ENCODE measurements around the gene XXYLT1. TPM values are rescaled to one million over a fixed set of nuclear protein-coding genes. Genes with fewer than 3 reads are reported as not detected.

XXYLT1 gene
- total RNA-seq, 2 experiments from 2014 or later = 17.2 to 19.6 TPM

GRCh38 chr3:195251336-195252065 is 19.5 kb downstream of the XXYLT1 start:
- H2AFZ ChIP-seq (ENCODE audit: low read length) = no peak overlapping the region
- intact Hi-C loops (cut with micrococcal nuclease; ENCODE audit: unreplicated experiment) = no loop called here
- no peak overlapping the region for H3K27ac ChIP-seq (ENCODE audit: low read depth, low read length, poor library complexity, severe bottlenecking)
- no peak overlapping the region for H3K4me3 ChIP-seq (ENCODE audit: low read depth, low read length, poor library complexity, severe bottlenecking)
- no peaks in the 10 kb centered on the region for H3K9me3 ChIP-seq (ENCODE audit: low read length)
- H3K9me2 ChIP-seq (ENCODE audit: insufficient read depth, low read length) = no peaks in the 10 kb centered on the region
- ChIA-PET CTCF (ENCODE audit: unreplicated experiment) (no interaction called here), POLR2A (interaction anchor here (0.6 to 1.4 kb wide), 2 partner anchors 13 to 242 kb away, joined by 3 read pairs; no protein-coding TSS in a partner anchor)
- TF ChIP-seq CTCF (conservative IDR thresholded peaks at IDR 0.05; ENCODE audit: low read length) (no peak), EZH2phosphoT487 (IDR thresholded peaks at IDR 0.05; ENCODE audit: borderline replicate concordance, low read depth, low read length) (no peak)
- H3K79me2 ChIP-seq (ENCODE audit: insufficient read depth, low read depth, low read length) = no peaks in the 10 kb centered on the region
- BruUV-seq (replicated peaks) = no TSS peak
- peaks cover 7% of the 10 kb centered on the region for H3K4me1 ChIP-seq (ENCODE audit: insufficient read depth, low read length, poor library complexity, severe bottlenecking)
- DNase-seq (ENCODE audit: low spot score) = no peak
- no peaks in the 10 kb centered on the region for H4K20me1 ChIP-seq (ENCODE audit: insufficient read depth, low read length)
- 0 out of 2 replicates have a peak, but pooled peaks cover 6% of the 10 kb centered on the region for H3K36me3 ChIP-seq (ENCODE audit: insufficient read depth, low read length)
- H3K4me2 ChIP-seq (ENCODE audit: low read length) = no peak overlapping the region

- CTCF ChIA-PET (ENCODE audit: unreplicated experiment) = no interaction called here
- H3K4me3 ChIP-seq (ENCODE audit: low read depth, low read length, poor library complexity, severe bottlenecking) = no peak overlapping the region
- BruUV-seq (replicated peaks) = no TSS peak
- POLR2A ChIA-PET = interaction anchor here (0.6 to 1.6 kb wide), 5 partner anchors 8 to 1059 kb away, joined by 3 to 7 read pairs (median 4); no protein-coding TSS in a partner anchor
- 0 out of 2 replicates have a peak, but pooled peaks cover 6% of the 10 kb centered on the region for H3K36me3 ChIP-seq (ENCODE audit: insufficient read depth, low read length)
- H2AFZ ChIP-seq (ENCODE audit: low read length) = no peak overlapping the region
- H3K9me2 ChIP-seq (ENCODE audit: insufficient read depth, low read length) = no peaks in the 10 kb centered on the region
- intact Hi-C loops (cut with micrococcal nuclease; ENCODE audit: unreplicated experiment) = no loop called here
- no peak overlapping the region for H3K27ac ChIP-seq (ENCODE audit: low read depth, low read length, poor library complexity, severe bottlenecking)
- H3K4me2 ChIP-seq (ENCODE audit: low read length) = no peak overlapping the region
- no peaks in the 10 kb centered on the region for H3K9me3 ChIP-seq (ENCODE audit: low read length)
- H3K79me2 ChIP-seq (ENCODE audit: insufficient read depth, low read depth, low read length) = no peaks in the 10 kb centered on the region
- peak; percentile 31 for DNase-seq (ENCODE audit: low spot score)
- peaks cover 7% of the 10 kb centered on the region for H3K4me1 ChIP-seq (ENCODE audit: insufficient read depth, low read length, poor library complexity, severe bottlenecking)
- TF ChIP-seq EZH2phosphoT487 (IDR thresholded peaks at IDR 0.05; ENCODE audit: borderline replicate concordance, low read depth, low read length) = no peak
- TF ChIP-seq CTCF (conservative IDR thresholded peaks at IDR 0.05; ENCODE audit: low read length) = no peak
- no peaks in the 10 kb centered on the region for H4K20me1 ChIP-seq (ENCODE audit: insufficient read depth, low read length)
Measured at GRCh38 chr3:195250473-195251251, 20.3 kb downstream of the XXYLT1 start.

Measured in OCI-LY7 (cell line).